IMR-90 (cell line): ENCODE data around the gene CIT.

Experiments
- CHD1 ChIP-seq: IDR thresholded peaks from 2 replicates; pipeline ENCODE4 v1.6.1; 2012; ENCODE audit warnings: low read depth, low read length, improper control_type of control experiment
- CTCF ChIP-seq: conservative IDR thresholded peaks from 2 replicates; pipeline ENCODE4 v1.5.1; 2012; ENCODE audit warnings: mild to moderate bottlenecking, low read depth, low read length, improper control_type of control experiment
- MAFK ChIP-seq: IDR thresholded peaks from 2 replicates; pipeline ENCODE4 v1.6.1; 2012; ENCODE audit warnings: low read depth, low read length, improper control_type of control experiment
- MXI1 ChIP-seq: IDR thresholded peaks from 2 replicates; pipeline ENCODE4 v1.6.1; 2012; ENCODE audit warnings: low read depth, mild to moderate bottlenecking, low read length, moderate library complexity, borderline replicate concordance
- POLR2A ChIP-seq: IDR thresholded peaks from 2 replicates; pipeline ENCODE4 v1.6.1; 2012; ENCODE audit warnings: mild to moderate bottlenecking, low read depth, low read length
- RAD21 ChIP-seq: IDR thresholded peaks from 2 replicates; pipeline ENCODE4 v1.6.1; 2012; ENCODE audit warnings: low read length, improper control_type of control experiment
- RCOR1 ChIP-seq: IDR thresholded peaks from 2 replicates; pipeline ENCODE4 v1.6.1; 2012; ENCODE audit warnings: mild to moderate bottlenecking, low read length, improper control_type of control experiment; ENCODE audit not compliant: insufficient replicate concordance
- USF2 ChIP-seq: fragments of 150-350 bp; IDR thresholded peaks from 2 replicates; pipeline ENCODE4 v1.6.1; 2017; ENCODE audit warnings: mild to moderate bottlenecking, antibody characterized with exemption, low read length, low read depth

GRCh38 chr12:119775246-119775895 lies 101.7 kb downstream of the CIT start:
- TF ChIP-seq CTCF (no peak), USF2 (no peak), RAD21 (no peak), RCOR1 (no peak), MXI1 (no peak), POLR2A (no peak), MAFK (no peak), CHD1 (no peak)
